GM03348 (cell line): ENCODE results near the gene TMTC3.
"Not testable (repeated sequence)": the region's sequence is repeated elsewhere in the genome, so short reads cannot be mapped to it uniquely, and the experiment has no call there.

Experiments used
- DNase-seq: peaks from one replicate; pipeline ENCODE4 v3.0.0; 2012; ENCODE audit warnings: low spot score

TMTC3 gene

GRCh38 chr12:88141774-88142609, at the start of gene TMTC3, which contains the start of gene CEP290:
TMTC3 (plus strand) TSS chr12:88142307; CDS start chr12:88148316, 6,009 bp downstream.
CEP290 (minus strand) TSS chr12:88142088; CDS start chr12:88141307, 781 bp downstream.
- peak; percentile 94 for DNase-seq

GRCh38 chr12:88092771-88093170, 49.3 kb upstream of the TMTC3 start:
- no peak for DNase-seq

GRCh38 chr12:88093573-88093972, 48.5 kb upstream of the TMTC3 start:
- DNase-seq, result no peak

- DNase-seq, result no peak
These were observed 34.1 kb upstream of the TMTC3 start for GRCh38 chr12:88108021-88108420.

GRCh38 chr12:88111074-88111652, 30.9 kb upstream of the TMTC3 start:
- peak; percentile 48 for DNase-seq

GRCh38 chr12:88113871-88114270, 28.2 kb upstream of the TMTC3 start:
- DNase-seq, result peak; percentile 21

GRCh38 chr12:88122666-88123065, 19.4 kb upstream of the TMTC3 start:
- DNase-seq, result no peak

GRCh38 chr12:88127099-88127498, 15.0 kb upstream of the TMTC3 start:
- no peak for DNase-seq

- DNase-seq, result no peak
These were observed 14.3 kb upstream of the TMTC3 start for GRCh38 chr12:88127855-88128254.

GRCh38 chr12:88132392-88132791, 9.7 kb upstream of the TMTC3 start:
- DNase-seq, result no peak

- DNase-seq, result not testable (repeated sequence)
These were observed 8.9 kb upstream of the TMTC3 start for GRCh38 chr12:88133181-88133580.

GRCh38 chr12:88139711-88140110, 2.4 kb upstream of the TMTC3 start:
- DNase-seq, result not testable (repeated sequence)

- DNase-seq, result no peak
These were observed 708 bp upstream of the TMTC3 start for GRCh38 chr12:88141425-88141773.

- DNase-seq, result no peak
These were observed 494 bp downstream of the TMTC3 start for GRCh38 chr12:88142610-88142991.

GRCh38 chr12:88144037-88144436, 1.9 kb downstream of the TMTC3 start:
- no peak for DNase-seq

- no peak for DNase-seq
These were observed 2.7 kb downstream of the TMTC3 start for GRCh38 chr12:88144546-88145468.

GRCh38 chr12:88145567-88146505, 3.7 kb downstream of the TMTC3 start:
- DNase-seq, result no peak

- DNase-seq, result no peak
These were observed 8.0 kb downstream of the TMTC3 start for GRCh38 chr12:88150063-88150462.

- DNase-seq, result peak; percentile 29
These were observed 11.9 kb downstream of the TMTC3 start for GRCh38 chr12:88153959-88154358.

GRCh38 chr12:88156075-88156654, 14.1 kb downstream of the TMTC3 start:
- DNase-seq, result no peak

GRCh38 chr12:88163371-88163770, 21.3 kb downstream of the TMTC3 start:
- no peak for DNase-seq
